AG04449 (cell line): ENCODE results near the gene L1CAM.

Source experiments
- CTCF ChIA-PET: fragments of 350-600 bp; formaldehyde crosslinking; extraction: SDS; loops from one replicate; lab custom pipeline; 2021; ENCODE audit warnings: antibody characterized with exemption; lab: Yijun Ruan, JAX
- POLR2A ChIA-PET: fragments of 400-600, 350-600 bp; formaldehyde crosslinking; extraction: SDS; loops from one replicate; lab custom pipeline; 2020; ENCODE audit warnings: antibody characterized with exemption, inconsistent platforms; lab: Yijun Ruan, JAX
- DNase-seq: peaks from one replicate; pipeline ENCODE4 v3.0.0-alpha.2; 2010; ENCODE audit warnings: low read depth, low spot score
- H3K4me3 ChIP-seq: 2 replicates; pipeline ENCODE4 v1.5.1; 2011; ENCODE audit warnings: low read depth, mild to moderate bottlenecking, control low read depth, low read length
- CTCF ChIP-seq: IDR thresholded peaks from one replicate; pipeline ENCODE4 v1.5.1; 2011; ENCODE audit warnings: mild to moderate bottlenecking, moderate library complexity, low read length, control low read depth, inconsistent platforms; ENCODE audit not compliant: insufficient read depth; ENCODE audit errors: missing control alignments

The L1CAM gene

GRCh38 chrX:153928846-153929245 is 42.9 kb upstream of the L1CAM start:
- ChIA-PET POLR2A (interaction anchor here (1.4 to 2.0 kb wide), 2 partner anchors 135 to 163 kb away, joined by 5 to 9 read pairs; partner anchors contain the start of genes IDH3G and SSR4), CTCF (interaction anchor here (0.7 to 2.7 kb wide), 6 partner anchors 18 to 423 kb away, joined by 3 to 8 read pairs (median 4); partner anchors contain the start of gene PLXNB3)
- no peak overlapping the region for H3K4me3 ChIP-seq
- no peak for DNase-seq
- TF ChIP-seq CTCF: no peak

- ChIA-PET CTCF (interaction anchor here (0.7 to 2.7 kb wide), 8 partner anchors 11 to 472 kb away, joined by 3 to 8 read pairs (median 4); no protein-coding TSS in a partner anchor), POLR2A (interaction anchor here (0.6 to 2.0 kb wide), 5 partner anchors 17 to 162 kb away, joined by 3 to 9 read pairs (median 3); partner anchors contain the start of genes IDH3G and SSR4)
- peak overlapping the region; percentile 62 for H3K4me3 ChIP-seq
- TF ChIP-seq CTCF: no peak
- DNase-seq: peak; percentile 83
Observed at GRCh38 chrX:153927922-153928760, 42.2 kb upstream of the L1CAM start.

GRCh38 chrX:153927672-153927921 is 41.6 kb upstream of the L1CAM start:
- ChIA-PET CTCF (interaction anchor here (0.7 to 6.6 kb wide), 6 partner anchors 10 to 472 kb away, joined by 3 to 84 read pairs (median 6); partner anchors contain the start of gene RENBP), POLR2A (interaction anchor here (0.8 to 2.0 kb wide), 3 partner anchors 43 to 161 kb away, joined by 3 to 9 read pairs (median 3); no protein-coding TSS in a partner anchor)
- TF ChIP-seq CTCF: no peak
- no peak for DNase-seq
- H3K4me3 ChIP-seq: peak overlapping the region; percentile 62

- TF ChIP-seq CTCF: no peak
- H3K4me3 ChIP-seq: peak overlapping the region; percentile 62
- DNase-seq: no peak
- ChIA-PET CTCF (interaction anchor here (0.7 to 6.6 kb wide), 8 partner anchors 10 to 473 kb away, joined by 3 to 84 read pairs (median 6); partner anchors contain the start of genes HCFC1, IDH3G, PLXNB3 and RENBP), POLR2A (interaction anchor here (0.7 to 2.0 kb wide), 4 partner anchors 43 to 161 kb away, joined by 3 to 9 read pairs (median 3); no protein-coding TSS in a partner anchor)
Observed at GRCh38 chrX:153926858-153927671, 41.1 kb upstream of the L1CAM start.

- ChIA-PET CTCF (interaction anchor here (1.3 to 6.6 kb wide), 7 partner anchors 9 to 163 kb away, joined by 3 to 84 read pairs (median 7); partner anchors contain the start of genes HCFC1, IDH3G, PLXNB3 and RENBP), POLR2A (interaction anchor here (0.7 kb wide), 1 partner anchor 69 kb away, joined by 3 read pairs; no protein-coding TSS in a partner anchor)
- no peak overlapping the region for H3K4me3 ChIP-seq
- no peak for DNase-seq
- TF ChIP-seq CTCF: no peak
Observed at GRCh38 chrX:153926552-153926857, 40.5 kb upstream of the L1CAM start.
